GM12892 (cell line): ENCODE data around the gene GZMB.

Source experiments
- POLR2A ChIP-seq: IDR thresholded peaks from 2 replicates; pipeline ENCODE4 v1.6.1; 2011; ENCODE audit warnings: low read depth, low read length, control low read depth
- POLR2AphosphoS5 ChIP-seq: IDR thresholded peaks from 2 replicates; pipeline ENCODE4 v1.6.1; 2011; ENCODE audit warnings: low read depth, low read length, control low read depth

GRCh38 chr14:24639905-24640304 lies 5.9 kb upstream of the GZMB start:
- TF ChIP-seq POLR2A (no peak), POLR2AphosphoS5 (no peak)
